ENCODE results near the gene EFTUD2. TPM values are rescaled to one million over a fixed set of nuclear protein-coding genes. Genes with fewer than 3 reads are reported as not detected.

The EFTUD2 gene
- total and polyA plus RNA-seq, 2 of the 8 experiments (the other 6 are each of a cell fraction or from before 2014, with no cell fraction given) = 118 to 195 TPM

- TF ChIP-seq GTF2F1 (IDR thresholded peaks at IDR 0.05; ENCODE audit: borderline replicate concordance, low read depth, low read length) (no peak), NRF1 (IDR thresholded peaks at IDR 0.05; ENCODE audit: low read depth, low read length) (no peak), SAP30 (IDR thresholded peaks at IDR 0.05; ENCODE audit: insufficient read depth, insufficient replicate concordance, low read length) (no peak)
These were observed 27.7 kb upstream of the EFTUD2 start (continued) for GRCh38 chr17:44926821-44927525.
